Osteoblast (primary cell): Measurements from ENCODE around the gene BHLHE23. TPM values are rescaled to one million over a fixed set of nuclear protein-coding genes. Genes with fewer than 3 reads are reported as not detected.

Source experiments
- DNase-seq: peaks from one replicate; pipeline ENCODE4 v3.0.0; 2011; ENCODE audit warnings: low spot score, mixed read lengths; ENCODE audit not compliant: insufficient read length; ENCODE audit errors: missing footprints
- H2AFZ ChIP-seq: 2 replicates; pipeline ENCODE4 v1.6.0; 2011; ENCODE audit warnings: mild to moderate bottlenecking, low read length
- H3K27ac ChIP-seq: 2 replicates; pipeline ENCODE4 v1.5.1; 2011; ENCODE audit warnings: mild to moderate bottlenecking, low read depth, low read length, moderate library complexity
- H3K27me3 ChIP-seq: 2 replicates; pipeline ENCODE4 v1.6.0; 2012; ENCODE audit warnings: mild to moderate bottlenecking, control low read depth, inconsistent platforms, low read length, moderate library complexity; ENCODE audit not compliant: insufficient read depth
- H3K36me3 ChIP-seq: 2 replicates; pipeline ENCODE4 v1.5.1; 2011; ENCODE audit warnings: mild to moderate bottlenecking, low read length, control low read depth, moderate library complexity; ENCODE audit not compliant: insufficient read depth
- H3K4me1 ChIP-seq: 2 replicates; pipeline ENCODE4 v1.5.1; 2011; ENCODE audit warnings: mild to moderate bottlenecking, low read length, control low read depth, moderate library complexity; ENCODE audit not compliant: insufficient read depth
- H3K4me2 ChIP-seq: 2 replicates; pipeline ENCODE4 v1.6.0; 2011; ENCODE audit warnings: mild to moderate bottlenecking, low read length; ENCODE audit not compliant: insufficient read depth
- H3K4me3 ChIP-seq: fragments of 200-600 bp; sonication (generic); 3 replicates; pipeline ENCODE4 v1.5.1; 2012; ENCODE audit warnings: mild to moderate bottlenecking, low read length, inconsistent platforms; ENCODE audit not compliant: insufficient read depth
- H3K79me2 ChIP-seq: 2 replicates; pipeline ENCODE4 v1.6.0; 2012; ENCODE audit warnings: mild to moderate bottlenecking, low read length, control low read depth, inconsistent platforms; ENCODE audit not compliant: insufficient read depth
- H3K9me3 ChIP-seq: 2 replicates; pipeline ENCODE4 v1.5.1; 2011; ENCODE audit warnings: low read depth, low read length, control low read depth
- H4K20me1 ChIP-seq: 2 replicates; pipeline ENCODE4 v1.6.0; 2012; ENCODE audit warnings: mild to moderate bottlenecking, low read length, control low read depth; ENCODE audit not compliant: insufficient read depth
- CTCF ChIP-seq: IDR thresholded peaks from 2 replicates; pipeline ENCODE4 v1.5.1; 2011; ENCODE audit warnings: mild to moderate bottlenecking, low read depth, low read length, moderate library complexity; ENCODE audit errors: extremely low read depth
- total RNA-seq: library from RNA; depleted of rRNA; stranded (reverse); fragments of >200 nt; gene quantifications from 2 replicates; pipeline ENCODE4 v1.2.3, GENCODE V29; 2012

The BHLHE23 gene
- total RNA-seq, 1 donor = not detected

GRCh38 chr20:63053432-63054102 is 46.8 kb upstream of the BHLHE23 start:
- Histone ChIP-seq H3K79me2 (no peaks in the 10 kb centered on the region), H3K27me3 (peaks cover 11% of the 10 kb centered on the region), H3K36me3 (no peaks in the 10 kb centered on the region), H3K4me2 (no peak overlapping the region), H3K4me1 (no peaks in the 10 kb centered on the region), H4K20me1 (no peaks in the 10 kb centered on the region), H3K9me3 (no peaks in the 10 kb centered on the region), H2AFZ (no peak overlapping the region), H3K27ac (no peak overlapping the region), H3K4me3 (no peak overlapping the region)
- peak; percentile 73 for DNase-seq
- TF ChIP-seq CTCF = no peak

GRCh38 chr20:63052571-63053431 is 46.0 kb upstream of the BHLHE23 start:
- no peaks in the 10 kb centered on the region for H3K9me3 ChIP-seq
- no peaks in the 10 kb centered on the region for H3K4me1 ChIP-seq
- TF ChIP-seq CTCF = no peak
- no peak overlapping the region for H3K4me3 ChIP-seq
- no peaks in the 10 kb centered on the region for H4K20me1 ChIP-seq
- H3K4me2 ChIP-seq = no peak overlapping the region
- peaks cover 10% of the 10 kb centered on the region for H3K27me3 ChIP-seq
- no peak for DNase-seq
- no peaks in the 10 kb centered on the region for H3K79me2 ChIP-seq
- H3K27ac ChIP-seq = no peak overlapping the region
- no peaks in the 10 kb centered on the region for H3K36me3 ChIP-seq
- H2AFZ ChIP-seq = no peak overlapping the region

- DNase-seq = peak; percentile 56
- Histone ChIP-seq H3K4me1 (no peaks in the 10 kb centered on the region), H3K36me3 (no peaks in the 10 kb centered on the region), H4K20me1 (no peaks in the 10 kb centered on the region), H3K27me3 (peaks cover 10% of the 10 kb centered on the region), H3K27ac (no peak overlapping the region), H2AFZ (no peak overlapping the region), H3K4me2 (no peak overlapping the region), H3K9me3 (no peaks in the 10 kb centered on the region), H3K79me2 (no peaks in the 10 kb centered on the region), H3K4me3 (no peak overlapping the region)
- TF ChIP-seq CTCF = no peak
These were observed 45.1 kb upstream of the BHLHE23 start for GRCh38 chr20:63051911-63052310.
